ENCODE results near the gene AP3M1. TPM values are rescaled to one million over a fixed set of nuclear protein-coding genes. Genes with fewer than 3 reads are reported as not detected.
A peak's percentile ranks its signal among the peaks of the same experiment; 100 is the strongest.

AP3M1 gene, protein sequence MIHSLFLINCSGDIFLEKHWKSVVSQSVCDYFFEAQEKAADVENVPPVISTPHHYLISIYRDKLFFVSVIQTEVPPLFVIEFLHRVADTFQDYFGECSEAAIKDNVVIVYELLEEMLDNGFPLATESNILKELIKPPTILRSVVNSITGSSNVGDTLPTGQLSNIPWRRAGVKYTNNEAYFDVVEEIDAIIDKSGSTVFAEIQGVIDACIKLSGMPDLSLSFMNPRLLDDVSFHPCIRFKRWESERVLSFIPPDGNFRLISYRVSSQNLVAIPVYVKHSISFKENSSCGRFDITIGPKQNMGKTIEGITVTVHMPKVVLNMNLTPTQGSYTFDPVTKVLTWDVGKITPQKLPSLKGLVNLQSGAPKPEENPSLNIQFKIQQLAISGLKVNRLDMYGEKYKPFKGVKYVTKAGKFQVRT
- total RNA-seq (2021; ENCODE audit: unreplicated experiment) (34.4 TPM), Bru-seq, nascent RNA (percentile 81 among the genes with signal in this experiment), BruChase-seq, experiment 1, labeled RNA remaining after a 6-hour chase (percentile 91 among the genes with signal in this experiment), BruChase-seq, experiment 2, labeled RNA remaining after a 2-hour chase (percentile 83 among the genes with signal in this experiment)
- 12.7 and 17.3 TPM in 2 replicates for polyA plus RNA-seq (2012)
- long read RNA-seq, full-length matches to known transcripts: 41 of 59 reads
- long read RNA-seq, partial matches to known transcripts: 3 of 59 reads
- long read RNA-seq, other reads (novel, unspliced or antisense): 15 of 59 reads

DNA sequence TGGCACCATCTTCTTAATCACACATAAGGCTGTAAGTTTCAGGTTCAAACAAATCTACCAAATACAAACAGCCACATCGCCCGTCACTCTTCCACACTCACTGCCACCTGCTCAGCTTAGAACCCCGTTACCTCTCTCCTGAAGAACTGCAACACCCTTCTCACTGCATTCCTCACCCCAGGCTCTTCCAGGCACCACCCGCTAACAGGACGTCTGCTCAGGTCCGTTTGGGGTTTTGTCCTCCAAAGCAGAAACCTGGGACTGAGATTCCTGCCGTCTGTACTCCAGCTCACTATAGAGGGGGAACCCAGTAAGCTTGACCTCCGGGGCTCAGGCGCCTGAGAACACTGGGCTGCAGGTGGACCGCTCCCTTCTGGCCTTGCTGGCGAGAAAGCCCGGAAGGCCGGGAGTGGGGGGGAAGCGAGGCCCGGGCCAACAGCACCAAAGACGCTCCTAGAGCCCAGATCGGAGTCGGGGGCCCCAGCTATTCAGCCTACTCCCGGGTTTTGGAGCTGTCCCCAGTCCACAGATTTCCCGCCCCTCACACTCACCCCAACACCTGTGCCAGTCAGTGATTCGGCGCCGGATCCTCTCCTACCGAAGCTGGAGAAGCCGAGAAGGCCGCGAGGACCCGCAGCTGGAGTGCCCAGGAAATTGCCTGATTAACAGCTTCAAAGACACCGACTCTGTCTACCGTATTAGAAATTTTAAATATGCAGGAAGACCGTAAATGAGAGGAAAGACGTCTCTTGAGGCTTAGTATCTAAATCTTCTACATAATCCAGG is at the start of gene AP3M1:
Gene AP3M1, minus strand, starts transcription at position 625 of the 786 bp plus-strand sequence. CDS start 12,449 bp downstream, outside the sequence.
- Histone ChIP-seq H3K9ac (ENCODE audit: low read length) (peak within 1 kb of the TSS; percentile 93), H3K4me2 (ENCODE audit: low read length) (peak within 1 kb of the TSS; percentile 91), H2AFZ (ENCODE audit: low read depth, low read length, poor library complexity, severe bottlenecking) (peak within 1 kb of the TSS; percentile 42), H3K27ac (ENCODE audit: low read depth, low read length) (peak within 1 kb of the TSS; percentile 89), H3K36me3 (ENCODE audit: control insufficient read depth in 1 of 2, insufficient read depth in 2 of 2, low read length in 2 of 2) (no peaks in the 10 kb centered on the region), H3K27me3 (ENCODE audit: insufficient read depth, low read length) (no peaks in the 10 kb centered on the region), H3K4me1 (ENCODE audit: control insufficient read depth in 1 of 2, insufficient read depth in 2 of 2, low read length in 2 of 2) (peaks cover 20 to 24% of the 10 kb centered on the region in 2 experiments), H3K79me2 (ENCODE audit: insufficient read depth, low read length) (peaks cover 84% of the 10 kb centered on the region), H3K4me3 (replicated peaks in 1 of 2; ENCODE audit: low read depth in 1 of 2, low read length in 2 of 2) (peak within 1 kb of the TSS; percentile 82 to 85), H4K20me1 (ENCODE audit: insufficient read depth) (no peaks in the 10 kb centered on the region), H3K9me3 (ENCODE audit: control insufficient read depth in 1 of 2, insufficient read depth in 1 of 2, low read depth in 1 of 2, low read length in 2 of 2) (no peaks in the 10 kb centered on the region), H3K9me2 (ENCODE audit: insufficient read depth) (no peaks in the 10 kb centered on the region)
- intact Hi-C loops (cut with micrococcal nuclease): loop anchor here (5.0 kb wide), 2 partner anchors 62 to 82 kb away; no protein-coding TSS in a partner anchor
- peak; percentile 70 for ATAC-seq
- ChIA-PET CTCF (no interaction called here), RAD21 (ENCODE audit: low non-redundant PET in 1 of 2, low total read pairs in 2 of 2, uncharacterized antibody in 2 of 2, unreplicated experiment in 2 of 2) (interaction anchor here in 1 of 2 experiments (1.0 kb wide), 1 partner anchor 63 kb away, joined by 3 read pairs; no protein-coding TSS in a partner anchor), POLR2A (interaction anchor here (1.1 to 1.7 kb wide), 3 partner anchors 27 to 84 kb away, joined by 3 to 6 read pairs (median 6); no protein-coding TSS in a partner anchor)
- DNase-seq (ENCODE audit: low read depth, low spot score): no peak
- TF ChIP-seq ZFX (IDR thresholded peaks at IDR 0.05) (peak; percentile 78), POLR2A (IDR thresholded peaks at IDR 0.05; ENCODE audit: borderline replicate concordance, extremely low read depth, insufficient read depth, insufficient read length) (peak; percentile 48), ZNF274 (IDR thresholded peaks at IDR 0.05; ENCODE audit: low read depth, low read length) (no peak), SIN3A (IDR thresholded peaks at IDR 0.05; ENCODE audit: low read depth) (peak; percentile 78), YY1 (IDR thresholded peaks at IDR 0.05; ENCODE audit: extremely low read depth, insufficient replicate concordance, low read depth, low read length) (peak; percentile 26), CEBPB (IDR thresholded peaks at IDR 0.05; ENCODE audit: low read depth) (no peak), SRF (IDR thresholded peaks at IDR 0.05; ENCODE audit: low read depth) (no peak; the same call in 1 of the 2 replicates), ELF1 (IDR thresholded peaks at IDR 0.05; ENCODE audit: borderline replicate concordance, low read depth) (no peak; the same call in 1 of the 2 replicates), EZH2 (IDR thresholded peaks at IDR 0.05) (no peak), FOSL1 (IDR thresholded peaks at IDR 0.05; ENCODE audit: low read depth) (no peak), TCF7L2 (IDR thresholded peaks at IDR 0.05; ENCODE audit: borderline replicate concordance, extremely low read depth, insufficient read depth, insufficient read length) (peak; percentile 100), POLR2AphosphoS5 (IDR thresholded peaks at IDR 0.05; ENCODE audit: low read depth, low read length) (peak; percentile 64)
- TF ChIP-seq, protein P1, sequence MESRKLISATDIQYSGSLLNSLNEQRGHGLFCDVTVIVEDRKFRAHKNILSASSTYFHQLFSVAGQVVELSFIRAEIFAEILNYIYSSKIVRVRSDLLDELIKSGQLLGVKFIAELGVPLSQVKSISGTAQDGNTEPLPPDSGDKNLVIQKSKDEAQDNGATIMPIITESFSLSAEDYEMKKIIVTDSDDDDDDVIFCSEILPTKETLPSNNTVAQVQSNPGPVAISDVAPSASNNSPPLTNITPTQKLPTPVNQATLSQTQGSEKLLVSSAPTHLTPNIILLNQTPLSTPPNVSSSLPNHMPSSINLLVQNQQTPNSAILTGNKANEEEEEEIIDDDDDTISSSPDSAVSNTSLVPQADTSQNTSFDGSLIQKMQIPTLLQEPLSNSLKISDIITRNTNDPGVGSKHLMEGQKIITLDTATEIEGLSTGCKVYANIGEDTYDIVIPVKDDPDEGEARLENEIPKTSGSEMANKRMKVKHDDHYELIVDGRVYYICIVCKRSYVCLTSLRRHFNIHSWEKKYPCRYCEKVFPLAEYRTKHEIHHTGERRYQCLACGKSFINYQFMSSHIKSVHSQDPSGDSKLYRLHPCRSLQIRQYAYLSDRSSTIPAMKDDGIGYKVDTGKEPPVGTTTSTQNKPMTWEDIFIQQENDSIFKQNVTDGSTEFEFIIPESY (IDR thresholded peaks at IDR 0.05; ENCODE audit: extremely low read depth, insufficient replicate concordance, low read length): no peak
- TF ChIP-seq, protein P2, sequence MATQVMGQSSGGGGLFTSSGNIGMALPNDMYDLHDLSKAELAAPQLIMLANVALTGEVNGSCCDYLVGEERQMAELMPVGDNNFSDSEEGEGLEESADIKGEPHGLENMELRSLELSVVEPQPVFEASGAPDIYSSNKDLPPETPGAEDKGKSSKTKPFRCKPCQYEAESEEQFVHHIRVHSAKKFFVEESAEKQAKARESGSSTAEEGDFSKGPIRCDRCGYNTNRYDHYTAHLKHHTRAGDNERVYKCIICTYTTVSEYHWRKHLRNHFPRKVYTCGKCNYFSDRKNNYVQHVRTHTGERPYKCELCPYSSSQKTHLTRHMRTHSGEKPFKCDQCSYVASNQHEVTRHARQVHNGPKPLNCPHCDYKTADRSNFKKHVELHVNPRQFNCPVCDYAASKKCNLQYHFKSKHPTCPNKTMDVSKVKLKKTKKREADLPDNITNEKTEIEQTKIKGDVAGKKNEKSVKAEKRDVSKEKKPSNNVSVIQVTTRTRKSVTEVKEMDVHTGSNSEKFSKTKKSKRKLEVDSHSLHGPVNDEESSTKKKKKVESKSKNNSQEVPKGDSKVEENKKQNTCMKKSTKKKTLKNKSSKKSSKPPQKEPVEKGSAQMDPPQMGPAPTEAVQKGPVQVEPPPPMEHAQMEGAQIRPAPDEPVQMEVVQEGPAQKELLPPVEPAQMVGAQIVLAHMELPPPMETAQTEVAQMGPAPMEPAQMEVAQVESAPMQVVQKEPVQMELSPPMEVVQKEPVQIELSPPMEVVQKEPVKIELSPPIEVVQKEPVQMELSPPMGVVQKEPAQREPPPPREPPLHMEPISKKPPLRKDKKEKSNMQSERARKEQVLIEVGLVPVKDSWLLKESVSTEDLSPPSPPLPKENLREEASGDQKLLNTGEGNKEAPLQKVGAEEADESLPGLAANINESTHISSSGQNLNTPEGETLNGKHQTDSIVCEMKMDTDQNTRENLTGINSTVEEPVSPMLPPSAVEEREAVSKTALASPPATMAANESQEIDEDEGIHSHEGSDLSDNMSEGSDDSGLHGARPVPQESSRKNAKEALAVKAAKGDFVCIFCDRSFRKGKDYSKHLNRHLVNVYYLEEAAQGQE (IDR thresholded peaks at IDR 0.05; ENCODE audit: low read depth): no peak
- BruUV-seq (replicated peaks): no TSS peak

Measured in HCT116 (cell line).